GM12873 (cell line): ENCODE results near the gene BMP7.

Experiments
- CTCF ChIP-seq: IDR thresholded peaks from 2 replicates; pipeline ENCODE4 v1.5.1; 2012; ENCODE audit warnings: low read depth, mild to moderate bottlenecking, moderate library complexity, low read length, control low read depth; ENCODE audit not compliant: insufficient read depth; ENCODE audit errors: missing control alignments

The BMP7 gene

GRCh38 chr20:57220337-57221145 is 45.9 kb downstream of the BMP7 start:
- TF ChIP-seq CTCF: no peak

GRCh38 chr20:57219071-57219677 is 47.3 kb downstream of the BMP7 start:
- no peak for TF ChIP-seq CTCF

- no peak for TF ChIP-seq CTCF
These were observed 48.0 kb downstream of the BMP7 start for GRCh38 chr20:57218489-57218888.

GRCh38 chr20:57217802-57218201 is 48.6 kb downstream of the BMP7 start:
- TF ChIP-seq CTCF: no peak

- no peak for TF ChIP-seq CTCF
These were observed 49.8 kb downstream of the BMP7 start for GRCh38 chr20:57216669-57217068.

GRCh38 chr20:57215826-57216471 is 50.5 kb downstream of the BMP7 start:
- no peak for TF ChIP-seq CTCF

- no peak for TF ChIP-seq CTCF
These were observed 51.0 kb downstream of the BMP7 start for GRCh38 chr20:57215426-57215825.
